HEK293 (cell line): ENCODE measurements around the gene ASRGL1.

Experiments used
- CTCF ChIA-PET: fragments of 350-600 bp; formaldehyde crosslinking; extraction: SDS; loops from one replicate; lab custom pipeline; 2021; ENCODE audit warnings: antibody characterized with exemption; lab: Yijun Ruan, JAX
- POLR2A ChIA-PET: fragments of 300-600 bp; formaldehyde crosslinking; extraction: SDS; loops from one replicate; lab custom pipeline; 2020; ENCODE audit warnings: antibody characterized with exemption, inconsistent platforms; lab: Yijun Ruan, JAX
- H3K27ac ChIP-seq: fragments of 200-500 bp; sonication (Bioruptor generic); 2 replicates; pipeline ENCODE4 v1.5.1; 2014; ENCODE audit warnings: low read depth, low read length, control low read depth, inconsistent platforms; ENCODE audit errors: extremely low read depth
- H3K36me3 ChIP-seq, 2 experiments: fragments of 200-500 bp in 1 of 2; sonication (Bioruptor generic) in 1 of 2; 1 replicate in 1 of 2; 2 replicates in 1 of 2; pipeline ENCODE4 v1.5.1; 2014 to 2017; ENCODE audit warnings: inconsistent platforms in 2 of 2, low read length in 2 of 2; ENCODE audit not compliant: control insufficient read depth in 2 of 2, insufficient read depth in 1 of 2
- H3K4me1 ChIP-seq: fragments of 200-500 bp; sonication (Bioruptor generic); 2 replicates; pipeline ENCODE4 v1.5.1; 2014; ENCODE audit warnings: mild to moderate bottlenecking, low read length, inconsistent platforms; ENCODE audit not compliant: control insufficient read depth, insufficient read depth
- H3K4me3 ChIP-seq: 2 replicates; pipeline ENCODE4 v1.5.1; 2011; ENCODE audit warnings: low read depth, mild to moderate bottlenecking, control low read depth, low read length, moderate library complexity
- H3K9me3 ChIP-seq: fragments of 200-500 bp; sonication (Bioruptor generic); 2 replicates; pipeline ENCODE4 v1.5.1; 2014; ENCODE audit warnings: low read depth, low read length, inconsistent platforms; ENCODE audit not compliant: control insufficient read depth, insufficient read depth
- ELK4 ChIP-seq: IDR thresholded peaks from 2 replicates; pipeline ENCODE4 v1.6.1; 2011; ENCODE audit warnings: mild to moderate bottlenecking, low read depth, low read length, borderline replicate concordance
- KLF7 ChIP-seq: fragments of 450-650 bp; formaldehyde crosslinking; IDR thresholded peaks from 2 replicates; pipeline ENCODE4 v1.5.1; 2016; ENCODE audit warnings: missing biosample characterization, missing genetic modification characterization, borderline replicate concordance
- OVOL3 ChIP-seq: fragments of 450-650 bp; formaldehyde crosslinking; IDR thresholded peaks from 2 replicates; pipeline ENCODE4 v1.5.1; 2016; ENCODE audit warnings: missing biosample characterization, missing genetic modification characterization
- SALL2 ChIP-seq: fragments of 450-650 bp; formaldehyde crosslinking; IDR thresholded peaks from 2 replicates; pipeline ENCODE4 v1.5.0; 2017; ENCODE audit warnings: missing biosample characterization, mild to moderate bottlenecking, missing genetic modification characterization, borderline replicate concordance
- SP2 ChIP-seq: fragments of 450-650 bp; formaldehyde crosslinking; IDR thresholded peaks from 2 replicates; pipeline ENCODE4 v1.5.1; 2016; ENCODE audit warnings: missing biosample characterization, missing genetic modification characterization
- TCF7L2 ChIP-seq: IDR thresholded peaks from 2 replicates; pipeline ENCODE4 v1.6.1; 2011; ENCODE audit warnings: low read depth, mild to moderate bottlenecking, inconsistent platforms, low read length, moderate library complexity, borderline replicate concordance
- TRIM28 ChIP-seq: IDR thresholded peaks from 2 replicates; pipeline ENCODE4 v1.6.1; 2011; ENCODE audit warnings: low read length, control low read depth, borderline replicate concordance
- ZFHX2 ChIP-seq: fragments of 450-650 bp; formaldehyde crosslinking; conservative IDR thresholded peaks from 2 replicates; pipeline ENCODE4 v1.5.1; 2016; ENCODE audit warnings: missing biosample characterization, missing genetic modification characterization
- ZFP69B ChIP-seq: fragments of 450-650 bp; formaldehyde crosslinking; IDR thresholded peaks from 2 replicates; pipeline ENCODE4 v1.5.1; 2016; ENCODE audit warnings: missing biosample characterization, missing genetic modification characterization
- ZNF184 ChIP-seq: fragments of 450-650 bp; IDR thresholded peaks from 2 replicates; pipeline ENCODE4 v1.5.1; 2018; ENCODE audit warnings: missing biosample characterization, mild to moderate bottlenecking, missing genetic modification characterization
- ZNF266 ChIP-seq: fragments of 450-650 bp; formaldehyde crosslinking; IDR thresholded peaks from 2 replicates; pipeline ENCODE4 v1.5.1; 2016; ENCODE audit warnings: missing biosample characterization, missing genetic modification characterization, low read depth
- ZNF394 ChIP-seq: fragments of 450-650 bp; formaldehyde crosslinking; IDR thresholded peaks from 2 replicates; pipeline ENCODE4 v1.5.1; 2016; ENCODE audit warnings: missing biosample characterization, missing genetic modification characterization, mild to moderate bottlenecking, moderate library complexity, borderline replicate concordance
- ZNF521 ChIP-seq: fragments of 450-650 bp; formaldehyde crosslinking; IDR thresholded peaks from 2 replicates; pipeline ENCODE4 v1.5.1; 2017; ENCODE audit warnings: missing biosample characterization, mild to moderate bottlenecking, missing genetic modification characterization
- ZNF548 ChIP-seq: fragments of 450-650 bp; formaldehyde crosslinking; IDR thresholded peaks from 2 replicates; pipeline ENCODE4 v1.5.1; 2016; ENCODE audit warnings: missing biosample characterization, missing genetic modification characterization
- ZNF596 ChIP-seq: fragments of 450-650 bp; IDR thresholded peaks from 2 replicates; pipeline ENCODE4 v1.5.0; 2018; ENCODE audit warnings: missing biosample characterization, mild to moderate bottlenecking, missing genetic modification characterization, moderate library complexity
- ZNF600 ChIP-seq: fragments of 450-650 bp; formaldehyde crosslinking; IDR thresholded peaks from 2 replicates; pipeline ENCODE4 v1.5.1; 2016; ENCODE audit warnings: missing biosample characterization, missing genetic modification characterization
- ZNF670 ChIP-seq: fragments of 450-650 bp; formaldehyde crosslinking; IDR thresholded peaks from 2 replicates; pipeline ENCODE4 v1.5.1; 2016; ENCODE audit warnings: missing biosample characterization, missing genetic modification characterization, low read depth
- ZNF777 ChIP-seq: fragments of 450-650 bp; formaldehyde crosslinking; IDR thresholded peaks from 2 replicates; pipeline ENCODE4 v1.5.1; 2017; ENCODE audit warnings: missing biosample characterization, missing genetic modification characterization, borderline replicate concordance
- TF ChIP-seq, protein P1 (sequence below): fragments of 450-650 bp; formaldehyde crosslinking; IDR thresholded peaks from 2 replicates; pipeline ENCODE4 v1.5.1; 2016; ENCODE audit warnings: missing biosample characterization, missing genetic modification characterization, borderline replicate concordance
- TF ChIP-seq, protein P2 (sequence below): fragments of 450-650 bp; formaldehyde crosslinking; IDR thresholded peaks from 2 replicates; pipeline ENCODE4 v1.5.1; 2016; ENCODE audit warnings: missing biosample characterization, missing genetic modification characterization, borderline replicate concordance

ASRGL1 gene

DNA sequence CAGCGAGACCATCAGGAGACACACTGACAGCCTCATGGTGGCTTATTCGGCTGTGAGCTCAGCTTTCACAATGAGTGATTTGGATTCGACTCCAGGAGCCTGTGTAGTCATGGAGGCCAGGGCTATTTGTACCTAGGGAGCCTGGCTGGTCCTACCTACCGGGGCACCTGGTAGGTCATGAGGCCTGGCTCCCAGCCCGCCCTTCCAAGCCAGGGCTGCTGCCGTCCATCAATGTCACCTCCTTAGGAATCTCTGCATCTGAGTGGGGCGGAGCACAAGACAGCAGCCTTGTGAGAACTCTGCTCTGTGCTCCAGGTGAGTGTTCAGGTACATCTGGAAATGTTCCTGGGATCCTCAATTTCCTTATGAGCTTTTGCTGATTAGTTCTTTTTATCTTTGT, 38.3 kb upstream of the ASRGL1 start, which contains the start of gene SCGB1D4:
Gene SCGB1D4, minus strand, starts transcription at position 101 of the 400 bp plus-strand sequence. Its CDS starts 65 bp downstream, at position 36.
- Histone ChIP-seq H3K27ac (no peak within 1 kb of the TSS), H3K9me3 (no peaks in the 10 kb centered on the region), H3K4me1 (no peaks in the 10 kb centered on the region), H3K4me3 (no peak within 1 kb of the TSS), H3K36me3 (no peaks in the 10 kb centered on the region)
- TF ChIP-seq ZNF521 (tag by site-specific recombination), result no peak
- TF ChIP-seq, protein P1, sequence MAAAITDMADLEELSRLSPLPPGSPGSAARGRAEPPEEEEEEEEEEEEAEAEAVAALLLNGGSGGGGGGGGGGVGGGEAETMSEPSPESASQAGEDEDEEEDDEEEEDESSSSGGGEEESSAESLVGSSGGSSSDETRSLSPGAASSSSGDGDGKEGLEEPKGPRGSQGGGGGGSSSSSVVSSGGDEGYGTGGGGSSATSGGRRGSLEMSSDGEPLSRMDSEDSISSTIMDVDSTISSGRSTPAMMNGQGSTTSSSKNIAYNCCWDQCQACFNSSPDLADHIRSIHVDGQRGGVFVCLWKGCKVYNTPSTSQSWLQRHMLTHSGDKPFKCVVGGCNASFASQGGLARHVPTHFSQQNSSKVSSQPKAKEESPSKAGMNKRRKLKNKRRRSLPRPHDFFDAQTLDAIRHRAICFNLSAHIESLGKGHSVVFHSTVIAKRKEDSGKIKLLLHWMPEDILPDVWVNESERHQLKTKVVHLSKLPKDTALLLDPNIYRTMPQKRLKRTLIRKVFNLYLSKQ (tag by site-specific recombination), result no peak
- TF ChIP-seq TCF7L2, result no peak
- no peak for TF ChIP-seq ZNF394 (tag by site-specific recombination)
- TF ChIP-seq OVOL3 (tag by site-specific recombination), result no peak
- TF ChIP-seq ZNF548 (tag by site-specific recombination), result no peak
- no peak for TF ChIP-seq TRIM28
- no peak for TF ChIP-seq KLF7 (tag by site-specific recombination)
- no peak for TF ChIP-seq SALL2 (tag by site-specific recombination)
- TF ChIP-seq, protein P2, sequence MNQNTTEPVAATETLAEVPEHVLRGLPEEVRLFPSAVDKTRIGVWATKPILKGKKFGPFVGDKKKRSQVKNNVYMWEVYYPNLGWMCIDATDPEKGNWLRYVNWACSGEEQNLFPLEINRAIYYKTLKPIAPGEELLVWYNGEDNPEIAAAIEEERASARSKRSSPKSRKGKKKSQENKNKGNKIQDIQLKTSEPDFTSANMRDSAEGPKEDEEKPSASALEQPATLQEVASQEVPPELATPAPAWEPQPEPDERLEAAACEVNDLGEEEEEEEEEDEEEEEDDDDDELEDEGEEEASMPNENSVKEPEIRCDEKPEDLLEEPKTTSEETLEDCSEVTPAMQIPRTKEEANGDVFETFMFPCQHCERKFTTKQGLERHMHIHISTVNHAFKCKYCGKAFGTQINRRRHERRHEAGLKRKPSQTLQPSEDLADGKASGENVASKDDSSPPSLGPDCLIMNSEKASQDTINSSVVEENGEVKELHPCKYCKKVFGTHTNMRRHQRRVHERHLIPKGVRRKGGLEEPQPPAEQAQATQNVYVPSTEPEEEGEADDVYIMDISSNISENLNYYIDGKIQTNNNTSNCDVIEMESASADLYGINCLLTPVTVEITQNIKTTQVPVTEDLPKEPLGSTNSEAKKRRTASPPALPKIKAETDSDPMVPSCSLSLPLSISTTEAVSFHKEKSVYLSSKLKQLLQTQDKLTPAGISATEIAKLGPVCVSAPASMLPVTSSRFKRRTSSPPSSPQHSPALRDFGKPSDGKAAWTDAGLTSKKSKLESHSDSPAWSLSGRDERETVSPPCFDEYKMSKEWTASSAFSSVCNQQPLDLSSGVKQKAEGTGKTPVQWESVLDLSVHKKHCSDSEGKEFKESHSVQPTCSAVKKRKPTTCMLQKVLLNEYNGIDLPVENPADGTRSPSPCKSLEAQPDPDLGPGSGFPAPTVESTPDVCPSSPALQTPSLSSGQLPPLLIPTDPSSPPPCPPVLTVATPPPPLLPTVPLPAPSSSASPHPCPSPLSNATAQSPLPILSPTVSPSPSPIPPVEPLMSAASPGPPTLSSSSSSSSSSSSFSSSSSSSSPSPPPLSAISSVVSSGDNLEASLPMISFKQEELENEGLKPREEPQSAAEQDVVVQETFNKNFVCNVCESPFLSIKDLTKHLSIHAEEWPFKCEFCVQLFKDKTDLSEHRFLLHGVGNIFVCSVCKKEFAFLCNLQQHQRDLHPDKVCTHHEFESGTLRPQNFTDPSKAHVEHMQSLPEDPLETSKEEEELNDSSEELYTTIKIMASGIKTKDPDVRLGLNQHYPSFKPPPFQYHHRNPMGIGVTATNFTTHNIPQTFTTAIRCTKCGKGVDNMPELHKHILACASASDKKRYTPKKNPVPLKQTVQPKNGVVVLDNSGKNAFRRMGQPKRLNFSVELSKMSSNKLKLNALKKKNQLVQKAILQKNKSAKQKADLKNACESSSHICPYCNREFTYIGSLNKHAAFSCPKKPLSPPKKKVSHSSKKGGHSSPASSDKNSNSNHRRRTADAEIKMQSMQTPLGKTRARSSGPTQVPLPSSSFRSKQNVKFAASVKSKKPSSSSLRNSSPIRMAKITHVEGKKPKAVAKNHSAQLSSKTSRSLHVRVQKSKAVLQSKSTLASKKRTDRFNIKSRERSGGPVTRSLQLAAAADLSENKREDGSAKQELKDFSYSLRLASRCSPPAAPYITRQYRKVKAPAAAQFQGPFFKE, result no peak
- no peak for TF ChIP-seq ZNF266
- TF ChIP-seq ZNF596 (tag by site-specific recombination), result no peak
- TF ChIP-seq ZNF670 (tag by site-specific recombination), result no peak
- no peak for TF ChIP-seq ELK4
- no peak for TF ChIP-seq ZFP69B
- no peak for TF ChIP-seq SP2 (tag by site-specific recombination)
- no peak for TF ChIP-seq ZNF777 (tag by site-specific recombination)
- POLR2A ChIA-PET, result no interaction called here
- CTCF ChIA-PET, result interaction anchor here (0.5 to 2.8 kb wide), 3 partner anchors 11 to 697 kb away, joined by 3 to 13 read pairs (median 4); no protein-coding TSS in a partner anchor

DNA sequence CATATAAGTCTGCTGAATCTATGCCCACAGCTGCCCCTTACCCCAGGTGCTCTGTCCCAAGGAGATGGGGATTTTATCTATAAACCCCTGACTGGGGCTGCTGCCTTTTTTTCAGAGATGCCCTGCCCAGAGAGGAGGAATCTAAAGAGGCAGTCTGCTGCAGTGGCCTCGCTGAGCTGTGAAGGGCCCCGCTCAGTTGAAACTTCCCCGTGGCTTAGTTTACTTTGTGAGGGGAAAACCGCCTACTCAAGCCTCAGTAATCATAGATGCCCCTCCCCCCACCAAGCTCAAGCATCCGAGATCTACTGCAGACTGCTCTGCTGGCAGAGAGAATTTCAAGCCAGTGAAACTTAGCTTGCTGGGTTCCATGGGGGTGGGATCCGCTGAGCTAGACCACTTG, 31.0 kb upstream of the ASRGL1 start:
- H3K36me3 ChIP-seq, result no peaks in the 10 kb centered on the region
- H3K9me3 ChIP-seq, result no peaks in the 10 kb centered on the region
- H3K27ac ChIP-seq, result no peak overlapping the region
- TF ChIP-seq ZFHX2 (tag by site-specific recombination) (0 out of 2 replicates have a peak, but pooled peaks have one; percentile 7), ZNF184 (tag by site-specific recombination) (no peak), ZNF600 (tag by site-specific recombination) (no peak)
- TF ChIP-seq, all 188 proteins: peak for 1
- Histone ChIP-seq H3K4me3 (no peak overlapping the region), H3K4me1 (no peaks in the 10 kb centered on the region)
- POLR2A ChIA-PET, result no interaction called here
- CTCF ChIA-PET, result interaction anchor here (0.7 kb wide), 1 partner anchor 88 kb away, joined by 4 read pairs; no protein-coding TSS in a partner anchor
